Measurements from ENCODE around the gene PDZK1IP1.

DNA sequence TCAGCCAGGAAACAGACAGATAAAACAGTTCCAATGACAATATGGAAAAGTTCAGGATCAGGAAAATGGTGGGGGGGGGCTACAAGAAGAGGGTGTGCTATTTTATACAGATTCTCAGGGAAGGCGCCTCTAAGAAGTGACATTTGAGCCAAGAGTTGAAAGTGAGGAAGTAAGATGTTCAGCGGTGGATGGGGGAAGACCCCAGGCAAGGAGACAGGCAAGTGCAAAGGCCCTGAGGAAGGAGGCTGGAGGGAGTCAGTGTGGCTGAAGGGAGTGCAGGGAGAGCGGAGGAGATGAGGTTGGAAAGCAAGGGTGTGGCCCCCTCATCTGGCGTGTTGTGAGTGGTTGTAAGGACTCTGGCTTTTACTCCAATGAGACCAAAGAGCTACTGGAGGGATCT lies 8.4 kb upstream of the PDZK1IP1 start:
- TF ChIP-seq POLR2AphosphoS5 (IDR thresholded peaks at IDR 0.05; ENCODE audit: low read depth, low read length) = no peak
- TF ChIP-seq EZH2 (conservative IDR thresholded peaks at IDR 0.05; ENCODE audit: low read depth, low read length) = no peak
- TF ChIP-seq, protein P1, sequence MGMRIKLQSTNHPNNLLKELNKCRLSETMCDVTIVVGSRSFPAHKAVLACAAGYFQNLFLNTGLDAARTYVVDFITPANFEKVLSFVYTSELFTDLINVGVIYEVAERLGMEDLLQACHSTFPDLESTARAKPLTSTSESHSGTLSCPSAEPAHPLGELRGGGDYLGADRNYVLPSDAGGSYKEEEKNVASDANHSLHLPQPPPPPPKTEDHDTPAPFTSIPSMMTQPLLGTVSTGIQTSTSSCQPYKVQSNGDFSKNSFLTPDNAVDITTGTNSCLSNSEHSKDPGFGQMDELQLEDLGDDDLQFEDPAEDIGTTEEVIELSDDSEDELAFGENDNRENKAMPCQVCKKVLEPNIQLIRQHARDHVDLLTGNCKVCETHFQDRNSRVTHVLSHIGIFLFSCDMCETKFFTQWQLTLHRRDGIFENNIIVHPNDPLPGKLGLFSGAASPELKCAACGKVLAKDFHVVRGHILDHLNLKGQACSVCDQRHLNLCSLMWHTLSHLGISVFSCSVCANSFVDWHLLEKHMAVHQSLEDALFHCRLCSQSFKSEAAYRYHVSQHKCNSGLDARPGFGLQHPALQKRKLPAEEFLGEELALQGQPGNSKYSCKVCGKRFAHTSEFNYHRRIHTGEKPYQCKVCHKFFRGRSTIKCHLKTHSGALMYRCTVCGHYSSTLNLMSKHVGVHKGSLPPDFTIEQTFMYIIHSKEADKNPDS (CRISPR knock-in tag; IDR thresholded peaks at IDR 0.05) = no peak
- no peak for TF ChIP-seq POLR2AphosphoS2 (IDR thresholded peaks at IDR 0.05; ENCODE audit: low read depth, low read length)
- TF ChIP-seq, protein P2, sequence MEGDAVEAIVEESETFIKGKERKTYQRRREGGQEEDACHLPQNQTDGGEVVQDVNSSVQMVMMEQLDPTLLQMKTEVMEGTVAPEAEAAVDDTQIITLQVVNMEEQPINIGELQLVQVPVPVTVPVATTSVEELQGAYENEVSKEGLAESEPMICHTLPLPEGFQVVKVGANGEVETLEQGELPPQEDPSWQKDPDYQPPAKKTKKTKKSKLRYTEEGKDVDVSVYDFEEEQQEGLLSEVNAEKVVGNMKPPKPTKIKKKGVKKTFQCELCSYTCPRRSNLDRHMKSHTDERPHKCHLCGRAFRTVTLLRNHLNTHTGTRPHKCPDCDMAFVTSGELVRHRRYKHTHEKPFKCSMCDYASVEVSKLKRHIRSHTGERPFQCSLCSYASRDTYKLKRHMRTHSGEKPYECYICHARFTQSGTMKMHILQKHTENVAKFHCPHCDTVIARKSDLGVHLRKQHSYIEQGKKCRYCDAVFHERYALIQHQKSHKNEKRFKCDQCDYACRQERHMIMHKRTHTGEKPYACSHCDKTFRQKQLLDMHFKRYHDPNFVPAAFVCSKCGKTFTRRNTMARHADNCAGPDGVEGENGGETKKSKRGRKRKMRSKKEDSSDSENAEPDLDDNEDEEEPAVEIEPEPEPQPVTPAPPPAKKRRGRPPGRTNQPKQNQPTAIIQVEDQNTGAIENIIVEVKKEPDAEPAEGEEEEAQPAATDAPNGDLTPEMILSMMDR (CRISPR knock-in tag; IDR thresholded peaks at IDR 0.05) = no peak
- no peak for TF ChIP-seq GTF2F1 (IDR thresholded peaks at IDR 0.05; ENCODE audit: low read length)
- TF ChIP-seq SP1 (IDR thresholded peaks at IDR 0.05) = no peak
- no peak for TF ChIP-seq SP1 (CRISPR knock-in tag; IDR thresholded peaks at IDR 0.05)
- TF ChIP-seq, protein P3, sequence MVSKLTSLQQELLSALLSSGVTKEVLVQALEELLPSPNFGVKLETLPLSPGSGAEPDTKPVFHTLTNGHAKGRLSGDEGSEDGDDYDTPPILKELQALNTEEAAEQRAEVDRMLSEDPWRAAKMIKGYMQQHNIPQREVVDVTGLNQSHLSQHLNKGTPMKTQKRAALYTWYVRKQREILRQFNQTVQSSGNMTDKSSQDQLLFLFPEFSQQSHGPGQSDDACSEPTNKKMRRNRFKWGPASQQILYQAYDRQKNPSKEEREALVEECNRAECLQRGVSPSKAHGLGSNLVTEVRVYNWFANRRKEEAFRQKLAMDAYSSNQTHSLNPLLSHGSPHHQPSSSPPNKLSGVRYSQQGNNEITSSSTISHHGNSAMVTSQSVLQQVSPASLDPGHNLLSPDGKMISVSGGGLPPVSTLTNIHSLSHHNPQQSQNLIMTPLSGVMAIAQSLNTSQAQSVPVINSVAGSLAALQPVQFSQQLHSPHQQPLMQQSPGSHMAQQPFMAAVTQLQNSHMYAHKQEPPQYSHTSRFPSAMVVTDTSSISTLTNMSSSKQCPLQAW (CRISPR knock-in tag; IDR thresholded peaks at IDR 0.05) = no peak
- no peak for TF ChIP-seq RBAK (CRISPR knock-in tag; IDR thresholded peaks at IDR 0.05)
- TF ChIP-seq, protein P4, sequence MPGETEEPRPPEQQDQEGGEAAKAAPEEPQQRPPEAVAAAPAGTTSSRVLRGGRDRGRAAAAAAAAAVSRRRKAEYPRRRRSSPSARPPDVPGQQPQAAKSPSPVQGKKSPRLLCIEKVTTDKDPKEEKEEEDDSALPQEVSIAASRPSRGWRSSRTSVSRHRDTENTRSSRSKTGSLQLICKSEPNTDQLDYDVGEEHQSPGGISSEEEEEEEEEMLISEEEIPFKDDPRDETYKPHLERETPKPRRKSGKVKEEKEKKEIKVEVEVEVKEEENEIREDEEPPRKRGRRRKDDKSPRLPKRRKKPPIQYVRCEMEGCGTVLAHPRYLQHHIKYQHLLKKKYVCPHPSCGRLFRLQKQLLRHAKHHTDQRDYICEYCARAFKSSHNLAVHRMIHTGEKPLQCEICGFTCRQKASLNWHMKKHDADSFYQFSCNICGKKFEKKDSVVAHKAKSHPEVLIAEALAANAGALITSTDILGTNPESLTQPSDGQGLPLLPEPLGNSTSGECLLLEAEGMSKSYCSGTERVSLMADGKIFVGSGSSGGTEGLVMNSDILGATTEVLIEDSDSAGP (CRISPR knock-in tag; IDR thresholded peaks at IDR 0.05; ENCODE audit: borderline replicate concordance) = no peak
- TF ChIP-seq ZNF205 (CRISPR knock-in tag; IDR thresholded peaks at IDR 0.05) = no peak

Measured in HepG2 (cell line).